OCI-LY3 (cell line): Measurements from ENCODE around the gene LOXHD1.

Experiments used
- EZH2phosphoT487 ChIP-seq: fragments of 200-600 bp; shearing (Covaris generic); IDR thresholded peaks from 2 replicates; pipeline ENCODE4 v1.6.1; 2018; ENCODE audit warnings: antibody characterized with exemption, mixed run types, low read depth
- TF ChIP-seq, protein P1 (sequence below): fragments of 200-600, 300-600 bp; sonication (generic); IDR thresholded peaks from 2 replicates; pipeline ENCODE4 v1.5.1; 2014; ENCODE audit warnings: antibody characterized with exemption, low read length, low read depth

DNA sequence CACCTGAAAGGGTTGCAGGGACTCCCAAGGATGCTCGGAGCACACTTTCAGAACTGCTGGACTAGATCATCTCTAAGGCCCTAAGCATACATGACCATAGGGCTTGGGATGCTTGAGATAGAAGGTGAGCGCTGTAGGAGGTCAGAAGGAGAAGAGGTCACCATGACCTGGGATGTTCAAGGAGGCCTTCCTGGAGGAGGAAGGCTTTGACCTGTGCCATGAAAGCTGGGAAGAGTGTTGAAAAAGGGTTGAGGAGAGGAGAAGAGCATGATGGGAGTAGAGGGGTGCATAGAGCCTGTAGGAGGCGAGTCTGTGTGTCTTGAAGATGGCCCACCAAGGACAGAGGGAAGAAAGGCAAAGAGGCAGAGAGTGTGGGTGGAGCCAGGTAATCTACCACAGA, 222.4 kb downstream of the LOXHD1 start:
- TF ChIP-seq, protein P1, sequence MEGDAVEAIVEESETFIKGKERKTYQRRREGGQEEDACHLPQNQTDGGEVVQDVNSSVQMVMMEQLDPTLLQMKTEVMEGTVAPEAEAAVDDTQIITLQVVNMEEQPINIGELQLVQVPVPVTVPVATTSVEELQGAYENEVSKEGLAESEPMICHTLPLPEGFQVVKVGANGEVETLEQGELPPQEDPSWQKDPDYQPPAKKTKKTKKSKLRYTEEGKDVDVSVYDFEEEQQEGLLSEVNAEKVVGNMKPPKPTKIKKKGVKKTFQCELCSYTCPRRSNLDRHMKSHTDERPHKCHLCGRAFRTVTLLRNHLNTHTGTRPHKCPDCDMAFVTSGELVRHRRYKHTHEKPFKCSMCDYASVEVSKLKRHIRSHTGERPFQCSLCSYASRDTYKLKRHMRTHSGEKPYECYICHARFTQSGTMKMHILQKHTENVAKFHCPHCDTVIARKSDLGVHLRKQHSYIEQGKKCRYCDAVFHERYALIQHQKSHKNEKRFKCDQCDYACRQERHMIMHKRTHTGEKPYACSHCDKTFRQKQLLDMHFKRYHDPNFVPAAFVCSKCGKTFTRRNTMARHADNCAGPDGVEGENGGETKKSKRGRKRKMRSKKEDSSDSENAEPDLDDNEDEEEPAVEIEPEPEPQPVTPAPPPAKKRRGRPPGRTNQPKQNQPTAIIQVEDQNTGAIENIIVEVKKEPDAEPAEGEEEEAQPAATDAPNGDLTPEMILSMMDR, result no peak
- TF ChIP-seq EZH2phosphoT487, result no peak
